Body of pancreas (tissue), 4 donors: Measurements from ENCODE around the gene TPMT. TPM values are rescaled to one million over a fixed set of nuclear protein-coding genes. Genes with fewer than 3 reads are reported as not detected.

ENCODE experiments used
- ATAC-seq: fragments of 150-250 bp; one replicate; pipeline ENCODE4 v1.9.1; 2016
- DNase-seq, 4 donors: peaks; one replicate each; pipeline ENCODE4 v3.0.0-alpha.2; 2019
- H3K27ac ChIP-seq, 4 donors: fragments of 200-600 bp; sonication (generic); 1 replicate in 3 of 4; 2 replicates in 1 of 4; pipeline versions ENCODE4 v1.5.1 to v1.6.1; 2016 to 2019; ENCODE audit warnings: mild to moderate bottlenecking in 1 of 4, mixed read lengths in 1 of 4, moderate library complexity in 1 of 4
- H3K27me3 ChIP-seq, 2 donors: fragments of 200-600 bp; sonication (generic); one replicate each; pipeline ENCODE4 v1.6.0; 2016; ENCODE audit warnings: mild to moderate bottlenecking in 1 of 2
- H3K36me3 ChIP-seq, 2 donors: fragments of 200-600 bp; sonication (generic); replicated peaks in 1 of 2; 2 replicates each; pipeline ENCODE4 v1.5.1; 2016; ENCODE audit warnings: low read depth in 2 of 2; ENCODE audit not compliant: insufficient read depth in 1 of 2
- H3K4me1 ChIP-seq: fragments of 200-600 bp; sonication (generic); one replicate; pipeline ENCODE4 v1.6.0; 2016
- H3K4me3 ChIP-seq, 2 donors: fragments of 200-600 bp; sonication (generic); 1 replicate in 1 of 2; 2 replicates in 1 of 2; pipeline ENCODE4 v1.5.1; 2016 to 2019
- H3K9me3 ChIP-seq, 3 donors: fragments of 200-600 bp; sonication (generic); 1 replicate in 2 of 3; 2 replicates in 1 of 3; pipeline ENCODE4 v1.5.1; 2016
- CTCF ChIP-seq, 7 experiments: fragments of 450-650 bp in 4 of 7; fragments of 200-600 bp in 3 of 7; sonication (generic) in 3 of 7; IDR thresholded peaks; one replicate each; pipeline ENCODE4 v1.5.1; 2016 to 2019; ENCODE audit warnings: antibody characterized with exemption in 7 of 7
- POLR2A ChIP-seq, 3 donors: fragments of 450-650 bp; IDR thresholded peaks; one replicate each; pipeline ENCODE4 v1.6.1; 2016; ENCODE audit warnings: antibody characterized with exemption in 3 of 3, mild to moderate bottlenecking in 2 of 3
- WGBS, 2 donors: methylation state at CpG; one replicate each; pipeline ENCODE4 v1.1.5; 2017; 5-methylcytosine and 5-hydroxymethylcytosine counted together
- intact Hi-C: fragments of 100-400 bp; cut with DNase I; formaldehyde crosslinking; loops from one replicate; pipeline ENCODE4 v1.15.1; 2023
- total RNA-seq, 2 donors: library from RNA; depleted of rRNA; stranded (reverse); fragments of >200 nt; gene quantifications; one replicate each; pipeline ENCODE4 v1.1.0, GENCODE V29; 2016

Gene TPMT
- total RNA-seq, 2 donors from 2014 or later, result 4.6 to 8.0 TPM

DNA sequence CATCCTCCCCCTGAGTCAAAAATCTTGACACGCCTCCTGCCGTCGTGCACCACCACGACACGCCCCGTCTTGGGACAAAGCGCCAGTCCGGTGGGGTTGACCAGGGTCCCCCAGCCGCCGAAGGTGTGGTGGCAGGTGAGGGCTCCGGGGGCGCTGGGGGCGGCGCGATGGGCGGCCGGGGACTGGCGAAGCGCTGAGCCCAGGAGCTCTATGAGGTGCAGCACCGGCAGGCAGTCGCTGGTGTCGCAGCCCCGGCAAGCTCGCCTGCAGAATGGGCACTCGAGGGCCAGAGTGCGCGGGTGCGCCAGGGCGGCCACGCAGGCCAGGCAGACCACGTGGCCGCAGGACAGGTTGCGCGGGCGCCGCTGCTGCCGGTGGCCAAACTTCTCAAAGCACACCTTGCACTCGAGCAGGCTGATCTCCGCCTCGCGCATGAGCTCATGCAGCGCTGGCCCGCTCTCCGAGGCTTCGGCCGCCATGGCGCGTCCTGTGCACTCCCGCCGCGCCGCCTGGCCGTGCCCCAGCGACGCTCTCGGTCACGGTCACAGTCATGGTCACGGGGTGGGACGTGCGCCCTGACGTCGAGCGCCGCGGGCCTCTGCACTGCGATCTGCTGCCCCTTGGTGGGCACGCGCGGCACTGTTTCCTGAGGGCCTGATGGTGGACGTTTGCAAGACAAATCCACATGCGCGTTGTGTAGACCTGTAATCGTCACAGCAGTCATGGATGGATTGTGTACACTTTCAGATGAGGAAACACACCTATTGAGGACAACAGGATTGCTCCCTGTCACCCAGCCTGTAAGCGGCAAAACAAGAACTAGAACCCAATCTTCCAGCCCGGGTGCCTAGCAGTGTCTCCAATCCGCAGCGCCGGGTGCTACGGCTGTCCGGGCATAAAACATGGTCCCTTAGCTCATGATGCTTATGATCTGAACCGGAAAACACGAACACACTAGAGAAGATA, 32.5 kb downstream of the TPMT start, which contains the start of gene NHLRC1:
Gene NHLRC1 (minus strand): TSS at position 550 of the 966 bp plus-strand sequence. CDS start 71 bp downstream, at position 479.
- Histone ChIP-seq H3K27ac (peak within 1 kb of the TSS in 3 of 4 donors; percentile 30 to 66 (median 36)), H3K4me1 (peaks cover 10% of the 10 kb centered on the region), H3K4me3 (peak within 1 kb of the TSS in 1 of 2 donors; percentile 23), H3K27me3 (no peaks in the 10 kb centered on the region), H3K36me3 (no peaks in the 10 kb centered on the region), H3K9me3 (no peaks in the 10 kb centered on the region)
- intact Hi-C loops, result no loop called here
- DNase-seq (peak; percentile 89 to 94 (median 92)), ATAC-seq (peak; percentile 99)
- peak; percentile 31 to 76 (median 71) for TF ChIP-seq POLR2A (IDR thresholded peaks at IDR 0.05)
- TF ChIP-seq CTCF (IDR thresholded peaks at IDR 0.05), result peak; percentile 85 to 98 (median 95)
- WGBS, 2 donors, result 16 to 71% methylated on average over 8 to 81 of the region's 82 CpGs

DNA sequence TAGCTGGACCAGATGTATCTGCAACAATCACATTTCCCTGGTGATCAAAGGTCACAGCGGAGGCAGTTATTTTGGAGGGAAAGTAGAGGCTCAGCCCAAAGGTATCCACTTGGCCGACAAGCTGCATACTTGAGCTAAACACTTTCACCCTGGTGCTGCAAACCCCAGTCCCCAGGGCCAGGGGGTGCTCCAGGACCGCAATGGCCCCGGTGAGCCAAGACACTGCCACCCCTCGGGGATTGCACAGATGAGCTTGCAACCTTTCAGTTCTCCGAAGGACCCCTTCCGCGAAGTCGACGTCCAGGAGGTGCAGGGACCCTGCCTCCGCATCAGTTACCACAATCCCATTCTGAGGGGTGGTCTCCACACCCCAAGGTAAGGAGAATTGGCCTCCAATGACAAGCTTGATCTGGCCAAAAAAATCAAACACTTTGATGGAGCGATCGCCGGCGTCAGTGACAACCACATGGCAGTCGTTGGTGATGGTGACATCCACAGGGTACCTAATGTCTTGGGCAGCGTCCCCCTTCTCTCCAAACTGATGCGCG, 33.2 kb downstream of the TPMT start:
- TF ChIP-seq POLR2A (IDR thresholded peaks at IDR 0.05), result no peak
- TF ChIP-seq CTCF (IDR thresholded peaks at IDR 0.05), result no peak
- intact Hi-C loops, result no loop called here
- Histone ChIP-seq H3K36me3 (no peaks in the 10 kb centered on the region), H3K4me1 (peaks cover 10% of the 10 kb centered on the region), H3K27ac (no peak overlapping the region), H3K27me3 (no peaks in the 10 kb centered on the region), H3K9me3 (no peaks in the 10 kb centered on the region), H3K4me3 (no peak overlapping the region)
- ATAC-seq, result no peak
- 68 to 75% methylated on average over 12 to 19 of the region's 19 CpGs for WGBS, 2 donors
- peak in 1 of 4 donors; percentile 13 for DNase-seq

DNA sequence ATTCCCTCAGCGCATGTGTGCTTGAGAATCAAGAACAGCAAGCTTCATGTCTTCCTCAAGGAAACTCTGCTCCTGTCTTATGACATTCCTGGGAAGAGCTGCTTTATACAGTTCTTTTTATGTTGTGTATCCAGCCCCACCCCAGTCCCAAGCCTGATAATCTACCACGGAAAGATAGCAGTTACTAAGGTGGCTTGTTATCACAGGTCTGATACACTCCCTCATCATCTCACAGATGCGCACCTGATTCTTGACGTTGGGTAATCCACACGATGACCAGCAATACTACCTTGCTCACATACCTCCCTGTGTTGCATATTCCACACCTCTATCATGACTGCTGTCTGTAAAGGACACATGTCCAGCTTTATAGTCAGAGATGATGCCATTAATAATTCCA, 35.6 kb downstream of the TPMT start:
- no peak overlapping the region for H3K4me3 ChIP-seq
- intact Hi-C loops, result no loop called here
- TF ChIP-seq POLR2A (IDR thresholded peaks at IDR 0.05) (no peak), CTCF (IDR thresholded peaks at IDR 0.05) (no peak)
- ATAC-seq, result no peak
- no peaks in the 10 kb centered on the region for H3K27me3 ChIP-seq
- H3K27ac ChIP-seq, result no peak overlapping the region
- H3K36me3 ChIP-seq, result no peaks in the 10 kb centered on the region
- 73 to 77% methylated on average over 5 of the region's 5 CpGs for WGBS, 2 donors
- H3K9me3 ChIP-seq, result no peaks in the 10 kb centered on the region
- H3K4me1 ChIP-seq, result peaks cover 10% of the 10 kb centered on the region
- DNase-seq, result no peak

- Histone ChIP-seq H3K36me3 (no peaks in the 10 kb centered on the region), H3K4me3 (no peak overlapping the region), H3K27me3 (no peaks in the 10 kb centered on the region), H3K9me3 (no peaks in the 10 kb centered on the region), H3K4me1 (peaks cover 10% of the 10 kb centered on the region), H3K27ac (peak overlapping the region in 1 of 4 donors; percentile 44)
- WGBS, 2 donors, result 31 to 36% methylated on average over 3 of the region's 3 CpGs
- TF ChIP-seq CTCF (IDR thresholded peaks at IDR 0.05) (no peak), POLR2A (IDR thresholded peaks at IDR 0.05) (no peak)
- peak; percentile 17 to 42 (median 34) for DNase-seq
- peak; percentile 52 for ATAC-seq
- intact Hi-C loops, result no loop called here
These were observed 36.5 kb downstream of the TPMT start for GRCh38 chr6:18118330-18118729.
